ENCODE results near the gene TMC8. TPM values are rescaled to one million over a fixed set of nuclear protein-coding genes. Genes with fewer than 3 reads are reported as not detected.

The TMC8 gene
- polyA plus RNA-seq, 1 of the 3 experiments (the other 2 are of a cell fraction), result 0.18 TPM

- Histone ChIP-seq H3K4me2 (no peak overlapping the region), H4K20me1 (ENCODE audit: insufficient read depth) (no peaks in the 10 kb centered on the region), H3K9ac (no peak overlapping the region), H3K4me1 (ENCODE audit: control insufficient read depth in 1 of 2, insufficient read depth in 2 of 2, low read depth in 1 of 2, low read length in 1 of 2) (peaks cover 0 to 15% of the 10 kb centered on the region in 2 experiments; a peak in 1 of 4 replicates), H3K36me3 (replicated peaks in 1 of 2; ENCODE audit: control insufficient read depth in 1 of 2, insufficient read depth in 2 of 2, low read length in 1 of 2) (no peaks in the 10 kb centered on the region), H3K27me3 (ENCODE audit: insufficient read depth) (0 out of 2 replicates have a peak, but pooled peaks cover 6% of the 10 kb centered on the region), H3K9me3 (no peaks in the 10 kb centered on the region), H2AFZ (ENCODE audit: low read depth) (no peak overlapping the region), H3K9me2 (no peaks in the 10 kb centered on the region), H3F3A (replicated peaks; ENCODE audit: insufficient read depth) (no peaks in the 10 kb centered on the region), H3K79me2 (ENCODE audit: insufficient read depth) (no peaks in the 10 kb centered on the region), H3K27ac (ENCODE audit: low read depth in 2 of 2, low read length in 1 of 2) (no peak overlapping the region), H3K4me3 (ENCODE audit: low read depth in 2 of 2, low read length in 1 of 2) (no peak overlapping the region)
- peak; percentile 98 for DNase-seq
- POLR2A ChIA-PET, result no interaction called here
- CTCF ChIA-PET, result interaction anchor here (0.6 to 10.9 kb wide), 48 partner anchors 8 to 570 kb away, joined by 3 to 131 read pairs (median 6); partner anchors contain the start of genes AFMID, SYNGR2, TK1 and TMC6
- TF ChIP-seq RAD21 (IDR thresholded peaks at IDR 0.05; ENCODE audit: low read length) (peak; percentile 96), NRF1 (IDR thresholded peaks at IDR 0.05; ENCODE audit: low read depth, low read length) (0 out of 2 replicates have a peak, but pooled peaks have one; percentile 29), CTCF (IDR thresholded peaks at IDR 0.05) (peak; percentile 100), REST (IDR thresholded peaks at IDR 0.05; ENCODE audit: low read depth, low read length) (0 out of 2 replicates have a peak, but pooled peaks have one; percentile 23), YY1 (IDR thresholded peaks at IDR 0.05; ENCODE audit: low read depth) (no peak), JUND (IDR thresholded peaks at IDR 0.05) (no peak), USF1 (IDR thresholded peaks at IDR 0.05; ENCODE audit: borderline replicate concordance, low read depth) (no peak), SMC3 (IDR thresholded peaks at IDR 0.05; ENCODE audit: low read depth, low read length) (peak; percentile 93), CHD2 (IDR thresholded peaks at IDR 0.05; ENCODE audit: low read length, partially characterized antibody) (peak; percentile 38)
- WGBS (ENCODE audit: low lambda C conversion rate), result 45% methylated on average over 33 of the region's 33 CpGs
Observed at GRCh38 chr17:78112518-78113471, 17.8 kb upstream of the TMC8 start.

Measured in SK-N-SH (cell line).